Stimulated activated CD8-positive, alpha-beta memory T cell treated with anti-CD3 and anti-CD28 coated beads, Interleukin-15, amount 100 ng/mL, for 4 hours (primary cell): ENCODE data around the gene DAPP1.

Source experiments
- DNase-seq, 2 donors: peaks; one replicate each; pipeline ENCODE4 v3.0.0-alpha.2; 2020; ENCODE audit warnings: low read depth in 2 of 2

The DAPP1 gene

DNA sequence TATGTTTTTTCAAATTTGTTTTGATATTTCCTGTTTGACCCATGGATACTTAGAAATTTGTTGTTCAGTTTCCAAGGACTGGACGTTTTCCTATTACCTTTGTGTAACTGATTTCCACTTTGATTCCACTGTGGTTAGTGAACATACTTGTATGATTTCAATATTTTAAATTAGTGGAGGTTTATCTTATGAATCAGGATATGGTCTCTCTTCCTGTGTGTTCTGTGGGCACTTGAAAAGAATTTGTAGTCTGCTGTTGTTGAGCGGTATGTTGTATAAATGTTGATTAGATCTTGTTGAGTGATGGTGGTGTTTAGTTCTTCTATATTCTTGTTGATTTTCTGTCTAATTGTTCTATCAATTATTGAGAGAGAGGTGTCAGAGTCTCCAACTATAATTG is 98.8 kb downstream of the DAPP1 start:
- no peak for DNase-seq

DNA sequence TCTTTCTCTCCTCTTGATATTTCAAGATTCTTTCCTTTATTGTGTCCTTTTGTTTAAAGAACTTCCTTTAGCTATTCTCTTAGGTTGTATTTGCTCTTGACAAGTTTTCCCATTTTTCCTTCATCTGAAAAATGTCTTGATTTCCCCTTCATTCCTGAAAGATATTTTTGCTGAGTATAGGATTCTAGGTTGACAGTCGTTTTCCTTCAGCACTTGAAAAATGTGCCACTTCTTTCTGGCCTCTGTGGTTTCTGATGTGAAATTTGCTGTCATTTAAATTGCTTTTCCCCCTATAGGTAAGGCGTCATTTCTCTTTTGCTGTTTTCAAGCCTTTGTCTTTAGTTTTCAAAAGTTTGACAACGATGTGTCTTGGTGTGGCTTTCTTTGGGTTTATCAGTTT is 100.9 kb downstream of the DAPP1 start:
- DNase-seq, result no peak

GRCh38 chr4:99918656-99919055 is 102.0 kb downstream of the DAPP1 start:
- DNase-seq, result no peak
